Stromal cell of bone marrow (primary cell): Measurements from ENCODE around the gene FNDC3B.

ENCODE experiments used
- DNase-seq: peaks from one replicate; pipeline ENCODE4 v3.0.0-alpha.2; 2012; ENCODE audit warnings: low read depth

FNDC3B gene

DNA sequence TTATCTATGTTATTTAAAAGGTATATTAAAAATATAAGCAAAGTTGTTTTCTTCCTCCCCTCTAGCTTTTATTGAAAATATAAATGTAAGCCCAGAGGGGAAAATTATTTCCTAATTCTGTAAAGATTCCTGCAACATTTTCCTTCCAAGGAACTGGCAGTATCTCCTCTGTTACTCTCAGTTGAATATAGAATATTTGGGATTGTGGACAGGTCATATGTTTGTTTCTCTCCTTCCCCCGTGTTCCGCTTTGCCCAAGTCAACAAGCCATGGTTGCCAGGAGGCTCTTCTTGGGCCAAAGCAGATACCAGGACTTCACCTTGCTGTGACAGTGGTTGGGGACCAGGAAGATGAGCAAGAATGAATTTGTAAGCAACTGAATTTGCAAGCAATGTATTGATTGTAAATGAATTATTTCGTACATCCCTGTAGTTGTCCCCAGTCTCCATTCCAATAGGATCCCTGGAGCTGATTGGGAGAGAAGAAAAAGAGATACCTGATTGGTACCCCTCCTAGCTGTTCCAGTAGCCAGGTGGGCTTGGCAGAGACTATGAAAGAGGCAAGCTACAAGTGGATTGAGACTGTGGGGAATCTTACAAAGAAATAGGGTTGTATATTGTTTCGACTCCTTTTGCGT lies 130.8 kb downstream of the FNDC3B start:
- no peak for DNase-seq

DNA sequence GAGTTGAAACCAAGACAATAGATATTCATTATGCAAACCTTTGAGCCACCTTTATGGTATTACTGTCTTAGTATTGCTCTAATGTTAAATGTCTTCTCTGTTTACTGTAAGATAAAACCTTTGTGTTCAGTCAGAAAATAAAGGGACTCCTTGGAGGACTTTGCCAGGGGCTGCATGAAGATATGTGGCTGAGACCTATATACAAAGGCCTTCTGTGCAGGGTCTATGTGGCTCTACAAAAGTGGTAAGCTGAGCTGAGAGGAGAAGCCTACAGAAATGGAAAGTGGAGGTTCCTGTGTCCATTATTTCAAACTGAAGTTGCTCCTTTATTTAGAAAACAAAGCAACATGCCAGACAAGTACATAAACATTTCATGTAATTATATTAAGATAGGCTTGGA lies 131.5 kb downstream of the FNDC3B start:
- DNase-seq = no peak

DNA sequence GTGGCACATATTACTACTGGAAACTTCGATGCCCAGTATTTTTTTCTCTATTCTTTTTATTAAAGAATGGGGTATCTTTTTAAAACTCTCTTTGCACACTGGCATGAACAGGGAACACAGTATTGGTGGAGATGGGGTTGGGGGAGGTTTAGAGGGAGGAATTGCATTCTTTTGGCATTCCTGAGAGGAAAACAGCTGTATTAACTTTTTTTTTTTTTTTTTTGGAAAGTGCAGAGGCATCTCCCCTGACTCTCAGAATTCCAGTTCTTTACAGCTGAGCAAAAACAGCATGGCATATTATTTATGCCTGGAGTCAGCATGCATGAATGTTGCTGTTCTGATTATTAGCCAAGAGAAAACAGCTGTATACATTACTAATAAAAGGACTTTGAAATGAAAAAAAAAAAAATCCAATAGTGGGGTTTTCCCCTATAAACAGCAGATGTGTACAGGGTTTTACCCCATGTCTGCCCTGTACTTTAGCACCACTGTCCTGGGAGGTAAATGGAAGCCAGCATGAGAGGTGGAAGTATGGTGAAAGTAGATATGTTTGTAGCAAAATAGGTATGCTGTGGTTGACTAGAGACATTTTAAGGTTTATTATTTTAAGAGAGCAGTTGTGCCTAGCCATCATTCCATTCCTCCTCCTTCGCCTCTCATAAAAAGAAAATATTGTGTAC lies 132.2 kb downstream of the FNDC3B start:
- DNase-seq = no peak

DNA sequence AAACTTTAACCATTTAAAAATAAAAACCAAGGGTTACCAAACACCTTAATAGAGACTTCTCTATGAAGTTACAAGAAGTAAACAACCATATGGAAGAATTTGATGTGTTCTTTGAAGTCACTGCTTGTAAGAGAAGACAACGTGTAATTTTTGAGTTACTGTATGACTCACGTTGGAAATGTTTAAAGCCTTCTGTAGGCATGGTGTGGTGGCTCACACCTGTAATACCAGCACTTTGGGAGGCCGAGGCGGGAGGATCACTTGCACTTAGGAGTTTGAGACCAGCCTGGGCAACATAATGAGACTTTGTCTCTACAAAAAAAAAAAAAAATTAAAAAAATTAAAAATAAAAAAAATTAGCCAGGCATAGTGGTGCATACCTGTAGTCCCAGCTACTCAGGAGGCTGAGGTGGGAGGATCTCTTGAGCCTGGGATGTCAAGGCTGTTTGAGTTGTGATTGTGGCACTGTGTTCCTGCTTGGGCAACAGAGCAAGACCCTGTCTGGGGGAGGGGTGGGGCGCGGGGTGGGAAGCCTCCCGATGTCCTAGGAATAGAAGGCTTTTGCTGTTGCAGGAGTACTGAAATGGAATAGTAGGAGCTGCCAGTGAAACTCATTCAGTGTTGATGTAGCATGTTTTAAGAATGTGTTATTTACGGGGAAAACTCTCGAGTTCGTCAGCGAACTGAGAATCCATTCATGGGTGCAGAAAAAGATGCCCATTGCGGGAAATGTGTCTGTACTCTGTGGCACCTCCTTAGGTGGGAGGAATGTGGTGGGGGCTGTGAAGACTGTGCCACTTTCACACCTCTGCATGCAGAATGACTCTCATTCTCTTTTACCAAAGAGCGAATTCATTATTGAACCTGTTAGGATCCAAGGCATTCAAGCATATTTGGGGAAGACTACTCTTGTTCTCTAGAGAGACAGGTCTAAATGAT lies 134.2 kb downstream of the FNDC3B start:
- no peak for DNase-seq

DNA sequence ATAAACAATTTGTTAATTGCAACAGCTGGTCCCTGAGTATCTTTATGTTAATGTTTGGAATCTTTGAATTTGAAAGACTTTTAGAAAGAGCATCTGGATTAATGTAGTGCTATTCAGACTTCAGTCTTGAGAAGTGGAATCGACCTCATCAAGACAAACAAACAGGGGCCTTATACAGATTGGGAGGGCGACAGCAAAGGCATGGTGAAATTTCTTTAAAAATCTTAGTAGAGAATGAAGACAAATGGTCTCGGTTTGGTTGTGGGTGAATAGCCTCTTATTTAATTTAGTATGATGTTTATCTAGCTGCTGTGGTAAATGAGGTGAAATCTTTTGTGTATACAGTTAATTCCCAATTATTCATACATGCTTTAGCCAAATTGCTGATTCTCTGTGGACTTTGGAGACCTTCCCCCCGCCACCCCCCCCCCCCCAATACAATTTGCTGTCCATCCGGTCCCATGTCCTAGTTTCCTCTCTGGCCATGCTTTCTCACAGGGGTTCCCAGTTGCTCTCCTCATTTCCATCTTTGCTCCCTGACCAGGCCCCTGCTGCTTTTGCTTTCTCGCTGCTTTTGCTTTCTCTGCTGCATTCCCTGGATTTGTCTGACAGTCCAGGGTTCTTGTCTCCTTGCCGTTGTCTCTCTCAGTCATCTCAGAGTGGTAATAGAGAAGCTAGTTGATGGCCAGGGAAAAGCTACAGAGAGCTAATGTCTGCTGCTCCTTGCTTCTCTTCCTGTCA lies 135.3 kb downstream of the FNDC3B start:
- DNase-seq = no peak

DNA sequence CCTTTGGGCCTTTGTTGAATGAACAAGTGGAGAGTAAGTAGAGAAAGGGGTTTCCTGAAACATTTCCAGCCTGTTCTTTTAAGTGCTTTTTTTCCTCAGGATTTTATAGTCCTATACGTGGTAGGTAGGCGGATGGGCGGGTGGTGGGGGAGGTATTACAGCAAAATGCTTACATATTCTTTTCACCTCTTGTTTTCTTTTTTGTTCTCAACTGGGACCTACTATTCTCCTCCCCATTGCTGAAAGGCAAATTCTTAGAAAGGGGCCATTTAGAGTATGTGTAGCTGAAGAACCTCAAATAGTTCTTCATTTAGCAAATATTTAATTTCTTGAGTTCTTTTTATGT lies 135.8 kb downstream of the FNDC3B start:
- no peak for DNase-seq

DNA sequence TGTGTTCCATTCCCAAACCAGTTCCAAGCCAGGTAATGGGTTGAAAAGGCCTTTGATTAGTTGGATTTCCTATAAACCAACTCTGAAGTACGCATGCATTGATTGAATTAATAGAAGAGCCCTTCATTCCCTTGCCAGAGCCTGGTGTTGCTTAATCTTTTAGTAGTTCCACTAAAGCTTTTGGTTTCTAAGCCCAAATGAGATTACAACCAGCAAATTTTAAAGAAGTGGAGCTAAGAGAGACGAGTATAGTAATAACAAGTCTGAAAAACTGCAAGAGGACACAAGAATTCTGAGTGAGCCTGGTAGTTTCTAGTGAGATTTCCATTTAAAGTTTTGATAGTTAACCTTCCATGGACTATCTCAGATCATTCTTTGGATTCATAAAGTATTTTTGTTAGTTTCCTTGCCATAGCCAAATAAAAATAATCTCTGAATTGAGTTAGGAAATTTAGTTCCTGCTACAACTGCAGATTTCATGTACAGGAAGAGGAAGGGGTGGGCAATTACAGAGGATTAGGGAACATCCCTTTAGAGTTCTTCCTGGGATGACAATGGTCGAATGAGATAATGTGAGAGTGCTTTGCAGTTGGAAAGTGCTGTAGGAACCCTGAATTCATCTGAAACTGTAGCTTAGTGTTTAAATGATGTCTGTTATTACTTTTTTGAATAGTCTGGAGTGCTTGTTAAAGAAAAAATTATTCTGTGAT lies 136.8 kb downstream of the FNDC3B start:
- no peak for DNase-seq

DNA sequence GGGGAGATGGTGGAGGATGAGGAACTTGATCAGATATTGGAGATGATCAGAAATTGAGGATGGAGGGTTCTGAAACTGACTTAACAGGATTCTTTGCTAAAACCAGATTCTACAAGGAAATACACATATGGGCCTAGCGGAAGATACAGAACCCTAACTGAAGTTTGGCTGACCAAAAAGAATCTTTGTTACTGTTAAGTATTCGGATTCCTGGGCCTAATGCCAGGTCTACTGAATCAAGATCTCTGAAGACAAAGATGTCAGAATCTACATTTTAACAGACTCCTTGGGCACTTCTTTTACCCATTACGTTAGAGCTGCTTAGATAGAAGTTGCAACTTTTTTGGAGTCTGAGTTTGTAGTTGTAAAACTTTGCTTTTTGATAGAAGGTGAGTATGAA lies 137.7 kb downstream of the FNDC3B start:
- no peak for DNase-seq

DNA sequence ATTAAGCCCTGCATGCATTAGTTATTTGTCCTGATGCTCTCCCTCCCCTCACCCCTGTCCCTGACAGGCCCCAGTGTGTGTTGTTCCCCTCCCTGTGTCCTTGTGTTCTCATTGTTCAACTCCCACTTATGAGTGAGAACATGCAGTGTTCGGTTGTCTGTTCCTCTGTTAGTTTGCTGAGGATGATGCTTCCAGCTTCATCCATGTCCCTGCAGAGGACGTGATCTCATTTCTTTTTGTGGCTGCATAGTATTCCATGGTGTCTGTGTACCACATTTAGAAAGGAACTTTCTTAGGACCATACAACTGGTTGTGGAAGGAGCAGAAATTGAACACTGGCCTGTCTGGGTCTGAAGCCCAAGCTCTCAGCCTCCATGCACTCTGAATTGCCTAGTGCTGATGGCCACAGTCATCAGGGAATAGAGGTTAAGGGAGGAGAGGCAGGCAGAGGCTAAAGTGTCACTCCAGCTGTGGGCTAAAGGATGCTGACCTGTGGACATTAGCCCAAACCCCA lies 138.5 kb downstream of the FNDC3B start:
- DNase-seq = no peak

DNA sequence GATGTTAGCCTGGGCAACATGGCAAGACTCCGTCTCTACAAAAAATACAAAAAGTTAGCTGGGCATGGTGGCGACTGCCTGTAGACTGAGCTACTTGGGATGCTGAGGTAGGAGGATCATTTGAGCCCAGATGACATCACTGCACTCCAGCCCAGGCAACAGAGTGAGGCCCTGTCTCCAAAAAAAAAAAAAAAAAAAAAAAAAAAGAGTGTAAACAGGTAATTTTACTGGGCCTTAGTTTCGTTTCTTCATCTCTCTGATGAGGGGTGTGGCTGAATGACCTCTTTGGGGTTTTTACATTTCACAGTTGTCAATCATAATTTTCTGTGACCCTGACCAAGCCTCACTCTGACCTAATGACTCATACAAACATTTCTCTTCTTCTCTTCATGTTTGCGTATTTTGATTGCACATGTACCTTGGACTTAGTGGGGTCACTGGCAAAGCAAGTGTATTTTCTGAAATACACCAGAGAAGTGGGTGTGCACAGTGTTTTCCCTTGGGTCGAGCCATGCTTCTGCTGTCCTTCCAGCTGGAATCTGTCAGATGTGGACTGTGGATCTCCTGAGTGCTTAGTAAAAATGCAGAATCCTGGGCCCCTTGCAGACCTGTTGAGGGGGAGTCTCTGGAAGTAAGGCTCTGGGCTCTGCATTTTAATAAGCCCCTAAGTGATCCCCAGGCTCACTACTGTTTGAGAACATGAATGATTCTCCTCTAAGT lies 140.5 kb downstream of the FNDC3B start:
- no peak for DNase-seq

DNA sequence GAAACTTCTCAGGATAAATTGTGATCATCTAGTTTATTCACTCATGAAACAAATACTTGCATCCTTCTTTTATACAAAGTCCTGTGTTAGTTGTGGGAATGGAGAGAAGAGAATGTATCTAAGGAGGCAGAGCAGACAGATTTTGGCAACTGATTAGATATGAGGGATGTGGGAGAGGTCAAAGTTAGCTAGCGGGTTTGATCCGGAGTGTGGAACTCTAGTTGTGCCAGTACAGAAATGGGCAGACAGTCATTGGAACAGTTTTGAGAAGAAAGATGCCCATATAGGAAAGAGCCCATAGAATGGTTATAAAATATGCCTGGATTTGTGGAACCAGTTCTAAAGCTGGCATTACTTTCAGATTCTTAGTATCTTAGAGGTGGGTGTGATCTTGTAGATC lies 141.1 kb downstream of the FNDC3B start:
- DNase-seq = no peak

DNA sequence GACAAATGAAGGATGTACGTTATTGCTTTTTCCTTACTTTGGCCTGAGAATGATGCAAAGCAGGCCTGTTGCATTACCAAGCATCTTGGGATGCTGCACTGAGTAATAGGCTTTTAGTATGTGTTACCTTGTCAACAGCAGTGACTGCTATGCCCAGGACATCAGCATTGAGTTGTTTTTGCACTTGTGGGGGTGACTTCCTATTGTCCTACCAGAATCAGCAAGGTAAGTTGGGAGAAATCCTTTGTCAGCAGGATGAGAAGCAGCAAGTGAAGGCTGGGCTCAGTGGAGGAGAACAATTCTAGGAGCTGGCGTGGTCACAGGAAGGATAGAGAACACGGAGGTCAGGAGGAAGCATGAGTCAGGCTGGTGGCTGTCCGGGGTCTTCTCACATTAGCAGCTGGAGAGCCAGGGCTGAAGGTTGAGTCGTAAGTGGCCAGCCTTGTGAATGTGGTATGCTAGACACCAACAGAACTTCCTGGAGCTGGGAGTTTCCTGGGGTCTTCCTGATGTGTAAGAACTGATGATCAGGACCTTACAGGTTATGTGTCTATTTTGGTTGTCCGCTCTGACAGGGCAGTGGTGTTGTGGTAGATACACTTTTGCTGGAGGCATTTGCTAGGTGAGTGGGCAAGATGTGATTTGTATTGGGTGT lies 142.7 kb downstream of the FNDC3B start:
- DNase-seq = no peak

DNA sequence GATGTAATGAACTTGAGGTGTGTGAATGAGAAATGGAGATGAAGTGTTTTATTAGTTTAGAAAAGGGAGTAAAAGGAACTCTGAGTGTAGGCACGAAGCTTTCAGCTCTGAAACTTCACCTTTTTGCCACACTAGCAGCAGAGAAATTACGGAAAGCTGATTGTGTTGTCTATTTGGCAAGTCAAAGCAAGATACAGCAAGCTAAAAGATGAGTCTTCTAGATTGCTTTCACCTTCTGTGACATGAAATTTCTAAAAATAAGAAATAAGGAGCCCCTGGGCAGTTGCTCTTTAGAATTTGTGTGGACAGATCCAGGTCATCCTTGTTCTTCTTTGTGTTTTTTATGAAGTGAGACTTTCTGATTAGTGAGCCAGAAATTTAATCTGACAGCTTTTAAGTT lies 143.4 kb downstream of the FNDC3B start:
- DNase-seq = no peak

DNA sequence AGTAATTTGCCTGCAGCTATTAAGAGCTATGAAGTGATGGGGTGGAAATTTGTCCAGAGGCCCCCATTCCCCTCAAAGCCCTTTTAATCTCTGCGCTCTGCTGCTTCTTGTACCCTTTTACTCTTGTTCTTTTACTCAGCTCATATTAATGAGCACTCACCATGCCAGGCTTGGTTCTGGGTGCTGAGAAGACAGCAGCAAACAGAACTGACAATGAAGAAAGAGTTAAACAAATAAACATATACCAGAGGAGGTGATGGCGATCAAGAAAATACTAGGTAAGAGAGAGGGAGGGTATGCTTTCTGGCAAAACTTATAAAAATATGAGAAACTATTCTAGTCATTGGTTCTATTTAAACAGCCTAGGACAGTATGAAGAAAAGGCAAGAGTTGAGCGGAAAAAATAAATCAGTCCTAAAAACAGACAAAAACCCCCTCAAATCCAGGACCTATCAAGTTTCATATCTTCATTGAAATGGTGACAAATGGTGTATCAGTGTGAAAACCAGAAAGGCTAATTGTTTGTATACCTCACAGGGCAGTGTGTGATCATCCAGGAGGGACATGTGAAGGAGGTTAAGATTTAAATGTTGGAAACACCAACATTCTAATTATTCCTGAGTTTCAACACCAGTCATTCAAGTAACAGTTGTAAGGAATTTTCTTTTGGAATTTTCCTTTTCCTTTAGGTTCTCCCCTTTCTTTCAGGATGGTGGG lies 144.9 kb downstream of the FNDC3B start:
- no peak for DNase-seq

DNA sequence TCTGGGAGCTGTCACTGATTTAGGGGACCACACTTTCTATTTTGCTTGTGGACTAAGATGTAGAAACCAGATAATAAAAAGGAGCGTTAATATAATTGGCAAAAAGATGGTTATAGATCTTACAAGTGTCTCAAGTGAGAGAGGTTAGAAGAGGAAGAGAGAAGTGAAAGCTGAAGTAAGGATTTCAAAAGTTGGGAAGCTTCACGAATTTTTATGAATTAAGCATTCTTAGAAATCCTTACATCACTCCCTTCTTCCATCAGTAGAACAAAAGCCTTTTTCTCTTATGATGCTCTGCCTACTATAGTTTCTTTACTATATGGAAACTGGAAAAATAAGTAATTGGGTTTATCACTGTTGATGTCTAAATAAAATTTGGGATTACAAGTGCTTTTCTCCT lies 146.5 kb downstream of the FNDC3B start:
- DNase-seq = no peak

DNA sequence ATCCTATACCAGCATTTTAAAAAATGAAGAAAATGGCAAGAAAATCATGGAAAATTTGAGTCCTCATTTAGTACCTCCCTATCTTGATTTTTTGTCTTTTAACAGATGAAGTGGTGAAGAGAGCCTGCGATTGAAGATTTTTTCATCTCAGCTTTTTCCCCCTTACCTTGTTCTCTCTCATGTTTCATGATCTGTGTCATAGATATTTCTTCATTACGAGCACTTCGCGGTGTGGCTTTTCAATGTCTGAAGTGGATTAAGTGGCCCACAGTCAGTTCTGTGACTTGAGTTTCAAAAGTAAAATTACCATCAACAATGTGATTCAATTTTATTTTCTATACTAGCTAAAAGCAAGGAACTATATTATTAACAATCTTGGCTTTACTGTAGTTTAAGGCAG lies 147.2 kb downstream of the FNDC3B start:
- no peak for DNase-seq

DNA sequence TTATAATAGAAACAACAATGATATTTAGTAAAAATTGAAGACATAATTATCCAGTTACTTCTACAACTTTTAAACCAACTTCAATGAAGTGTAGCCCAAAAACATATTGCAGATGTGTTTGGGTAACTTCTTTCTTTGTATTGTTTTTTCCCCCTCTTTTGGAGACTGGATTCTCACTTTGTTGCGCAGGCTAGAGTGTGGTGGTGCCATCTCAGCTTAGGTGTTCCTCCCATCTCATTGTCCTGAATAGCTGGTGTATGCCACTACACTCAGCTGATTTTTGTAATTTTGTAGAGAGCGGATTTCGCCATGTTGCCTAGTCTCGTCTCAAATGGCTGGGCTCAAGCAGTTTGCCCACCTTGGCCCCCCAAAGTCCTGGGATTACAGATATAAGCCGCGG lies 148.1 kb downstream of the FNDC3B start:
- no peak for DNase-seq

DNA sequence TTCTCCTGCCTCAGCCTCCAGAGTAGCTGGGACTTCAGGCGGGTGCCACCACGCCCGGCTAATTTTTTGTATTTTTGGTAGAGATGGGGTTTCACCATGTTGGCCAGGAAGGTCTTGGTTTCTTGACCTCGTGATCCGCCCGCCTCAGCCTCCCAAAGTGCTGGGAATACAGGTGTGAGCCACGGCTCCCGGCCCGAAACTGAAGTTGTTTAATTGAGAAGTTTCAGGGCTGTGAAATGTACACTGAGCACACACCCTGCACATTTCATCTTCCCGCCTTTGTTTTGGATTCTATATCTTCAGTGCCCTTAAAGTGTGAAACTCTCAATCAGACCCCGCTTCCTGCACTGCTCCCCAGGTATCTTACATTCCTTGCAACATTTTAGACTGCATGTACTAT lies 149.1 kb downstream of the FNDC3B start:
- DNase-seq = no peak

DNA sequence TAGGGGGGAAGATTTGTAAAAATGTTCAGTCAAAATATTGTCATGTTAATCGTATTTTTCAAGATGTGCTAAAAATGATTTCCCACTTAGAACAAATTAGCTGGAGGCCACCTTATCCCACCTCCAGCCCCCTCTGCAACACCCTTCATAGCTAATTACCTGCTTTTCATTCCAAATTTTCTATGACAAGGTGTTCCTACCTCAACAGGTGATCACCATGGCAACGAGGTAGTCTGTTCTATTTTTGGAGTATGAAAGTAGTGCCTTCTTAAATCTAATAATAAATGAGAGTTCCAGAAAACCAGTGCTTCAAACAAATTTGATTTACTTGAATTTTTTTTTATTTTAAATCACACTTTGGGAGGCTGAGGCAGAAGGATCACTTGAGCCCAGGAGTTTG lies 149.8 kb downstream of the FNDC3B start:
- DNase-seq = no peak
